Esophagus muscularis mucosa (tissue), 2 donors: Measurements from ENCODE around the gene RAB25.

ENCODE experiments used
- EP300 ChIP-seq: sonication (generic); formaldehyde crosslinking; IDR thresholded peaks from one replicate; pipeline ENCODE4 v1.6.1; 2017; ENCODE audit warnings: antibody characterized with exemption
- POLR2A ChIP-seq: fragments of 450-650 bp; IDR thresholded peaks from one replicate; pipeline ENCODE4 v1.6.1; 2017; ENCODE audit warnings: antibody characterized with exemption, moderate library complexity, mild to moderate bottlenecking, low read depth

GRCh38 chr1:156079762-156080161, 18.8 kb downstream of the RAB25 start:
- TF ChIP-seq POLR2A (no peak), EP300 (no peak)
